Gastroesophageal sphincter (tissue), 4 donors: ENCODE results near the gene FBXW10B. TPM values are rescaled to one million over a fixed set of nuclear protein-coding genes. Genes with fewer than 3 reads are reported as not detected.
"Not testable (repeated sequence)": the region's sequence is repeated elsewhere in the genome, so short reads cannot be mapped to it uniquely, and the experiment has no call there.

Source experiments
- ATAC-seq: fragments of 150-250 bp; one replicate; pipeline ENCODE4 v1.9.1; 2016; ENCODE audit warnings: mild to moderate bottlenecking, moderate library complexity
- H3K27ac ChIP-seq, 4 donors: fragments of 200-600 bp; sonication (generic) in 3 of 4; 1 replicate in 3 of 4; 2 replicates in 1 of 4; pipeline ENCODE4 v1.5.1; 2016 to 2019
- H3K27me3 ChIP-seq: fragments of 200-600 bp; sonication (generic); one replicate; pipeline ENCODE4 v1.5.1; 2019
- H3K36me3 ChIP-seq, 2 donors: fragments of 200-600 bp; sonication (generic); one replicate each; pipeline ENCODE4 v1.5.1; 2019; ENCODE audit warnings: control low read depth in 1 of 2
- H3K4me1 ChIP-seq, 3 donors: fragments of 200-600 bp; sonication (generic); 1 replicate in 2 of 3; 2 replicates in 1 of 3; pipeline ENCODE4 v1.5.1; 2016 to 2019; ENCODE audit warnings: control low read depth in 2 of 3
- H3K4me3 ChIP-seq, 2 donors: fragments of 200-600 bp; sonication (generic); one replicate each; pipeline ENCODE4 v1.5.1; 2019; ENCODE audit warnings: mild to moderate bottlenecking in 1 of 2, moderate library complexity in 1 of 2
- H3K9me3 ChIP-seq, 3 donors: fragments of 200-600 bp; sonication (generic); one replicate each; pipeline ENCODE4 v1.5.1; 2017 to 2019; ENCODE audit warnings: control low read depth in 2 of 3
- EP300 ChIP-seq: sonication (generic); formaldehyde crosslinking; IDR thresholded peaks from one replicate; pipeline ENCODE4 v1.6.1; 2017; ENCODE audit warnings: antibody characterized with exemption, mild to moderate bottlenecking
- POLR2A ChIP-seq, 2 donors: fragments of 450-650 bp; IDR thresholded peaks; one replicate each; pipeline ENCODE4 v1.6.1; 2017; ENCODE audit warnings: antibody characterized with exemption in 2 of 2, mild to moderate bottlenecking in 2 of 2, moderate library complexity in 1 of 2
- POLR2AphosphoS5 ChIP-seq: sonication (generic); formaldehyde crosslinking; IDR thresholded peaks from one replicate; pipeline ENCODE4 v1.6.1; 2017; ENCODE audit warnings: antibody characterized with exemption
- WGBS, 2 donors: methylation state at CpG; one replicate each; pipeline ENCODE4 v1.1.5; 2018; ENCODE audit warnings: low coverage in 1 of 2; 5-methylcytosine and 5-hydroxymethylcytosine counted together
- total RNA-seq, 4 donors: library from RNA; depleted of rRNA; stranded (reverse); fragments of >200 nt; gene quantifications; one replicate each; pipeline ENCODE4 v1.1.0, GENCODE V29; 2016
- TF ChIP-seq, protein P1 (sequence below), 4 experiments: fragments of 200-600 bp in 2 of 4; fragments of 450-650 bp in 2 of 4; sonication (generic) in 1 of 4; IDR thresholded peaks; one replicate each; pipeline ENCODE4 v1.5.1; 2017 to 2019; ENCODE audit warnings: antibody characterized with exemption in 4 of 4, mild to moderate bottlenecking in 2 of 4, moderate library complexity in 2 of 4

Gene FBXW10B
- total RNA-seq, 4 donors from 2014 or later = 0.40 to 0.81 (median 0.66) TPM

GRCh38 chr17:15652960-15653359, 33.5 kb upstream of the FBXW10B start:
- no peak for ATAC-seq
- Histone ChIP-seq H3K9me3 (no peaks in the 10 kb centered on the region), H3K27me3 (no peaks in the 10 kb centered on the region), H3K4me3 (no peak overlapping the region), H3K36me3 (no peaks in the 10 kb centered on the region), H3K27ac (peak overlapping the region in 1 of 4 donors; percentile 16), H3K4me1 (peaks cover 0 to 45% (median 11%) of the 10 kb centered on the region in 3 donors)
- 71% methylated on average over 6 of the region's 6 CpGs; no CpG with 5 or more reads in 1 of the 2 donors for WGBS, 2 donors
- TF ChIP-seq, protein P1, sequence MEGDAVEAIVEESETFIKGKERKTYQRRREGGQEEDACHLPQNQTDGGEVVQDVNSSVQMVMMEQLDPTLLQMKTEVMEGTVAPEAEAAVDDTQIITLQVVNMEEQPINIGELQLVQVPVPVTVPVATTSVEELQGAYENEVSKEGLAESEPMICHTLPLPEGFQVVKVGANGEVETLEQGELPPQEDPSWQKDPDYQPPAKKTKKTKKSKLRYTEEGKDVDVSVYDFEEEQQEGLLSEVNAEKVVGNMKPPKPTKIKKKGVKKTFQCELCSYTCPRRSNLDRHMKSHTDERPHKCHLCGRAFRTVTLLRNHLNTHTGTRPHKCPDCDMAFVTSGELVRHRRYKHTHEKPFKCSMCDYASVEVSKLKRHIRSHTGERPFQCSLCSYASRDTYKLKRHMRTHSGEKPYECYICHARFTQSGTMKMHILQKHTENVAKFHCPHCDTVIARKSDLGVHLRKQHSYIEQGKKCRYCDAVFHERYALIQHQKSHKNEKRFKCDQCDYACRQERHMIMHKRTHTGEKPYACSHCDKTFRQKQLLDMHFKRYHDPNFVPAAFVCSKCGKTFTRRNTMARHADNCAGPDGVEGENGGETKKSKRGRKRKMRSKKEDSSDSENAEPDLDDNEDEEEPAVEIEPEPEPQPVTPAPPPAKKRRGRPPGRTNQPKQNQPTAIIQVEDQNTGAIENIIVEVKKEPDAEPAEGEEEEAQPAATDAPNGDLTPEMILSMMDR (IDR thresholded peaks at IDR 0.05) = no peak
- TF ChIP-seq POLR2AphosphoS5 = no peak
- no peak for TF ChIP-seq EP300
- TF ChIP-seq POLR2A (IDR thresholded peaks at IDR 0.05) = no peak

- H3K27ac ChIP-seq = peak overlapping the region; percentile 60 to 88 (median 82)
- H3K4me1 ChIP-seq = peaks cover 0 to 45% (median 11%) of the 10 kb centered on the region in 3 donors
- H3K4me3 ChIP-seq = peak overlapping the region; percentile 44 to 63
- H3K36me3 ChIP-seq = no peaks in the 10 kb centered on the region
- WGBS, 2 donors = 2 to 4% methylated on average over 2 to 5 of the region's 8 CpGs
- peak; percentile 98 for ATAC-seq
- peak in 1 of 2 donors; percentile 22 for TF ChIP-seq POLR2A (IDR thresholded peaks at IDR 0.05)
- TF ChIP-seq, protein P1 (IDR thresholded peaks at IDR 0.05) = no peak
- TF ChIP-seq POLR2AphosphoS5 = peak; percentile 75
- no peak for TF ChIP-seq EP300
- H3K9me3 ChIP-seq = no peaks in the 10 kb centered on the region
- no peaks in the 10 kb centered on the region for H3K27me3 ChIP-seq
Measured at GRCh38 chr17:15651583-15652110, 32.1 kb upstream of the FBXW10B start.

DNA sequence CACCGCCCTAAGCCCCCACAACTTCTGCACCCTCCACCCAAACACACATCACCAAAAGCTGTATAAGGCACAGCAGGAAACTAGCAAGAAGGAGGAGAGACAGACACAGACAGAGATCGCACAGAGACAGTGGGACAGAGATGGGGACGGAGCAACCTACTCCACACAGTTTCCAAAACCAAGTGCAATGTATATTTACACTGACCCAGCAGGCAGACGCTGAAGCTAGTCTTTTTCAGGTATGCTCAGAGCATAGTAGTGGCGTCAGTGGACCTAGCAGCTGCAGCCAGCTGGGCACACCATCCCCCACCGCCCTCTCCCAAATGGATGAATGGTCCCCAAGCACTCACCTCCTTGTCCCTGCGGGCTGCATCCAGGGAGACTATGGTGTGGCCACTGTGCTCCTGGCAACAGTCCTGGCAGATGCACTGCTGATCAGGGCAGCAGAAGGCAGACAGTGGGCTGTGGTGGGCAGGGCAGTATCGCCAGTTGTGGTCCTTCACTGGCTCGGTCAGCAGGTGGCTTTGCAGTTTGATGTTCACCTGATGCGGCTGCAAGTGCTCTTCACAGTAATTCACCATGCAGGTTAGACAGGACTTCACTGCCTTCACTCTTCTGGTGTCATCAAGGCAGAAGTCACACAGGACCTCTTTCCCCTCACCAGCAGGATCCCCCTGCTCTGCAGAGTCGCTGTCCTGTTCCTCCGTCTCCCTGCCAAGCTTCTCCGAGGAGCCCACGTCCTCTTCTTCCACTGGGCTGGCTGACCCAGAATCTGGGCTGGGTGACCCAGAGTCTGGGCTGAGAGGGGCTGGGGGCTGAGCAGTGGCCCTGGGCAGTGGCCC, 31.5 kb upstream of the FBXW10B start:
- ATAC-seq = peak; percentile 2
- WGBS, 2 donors = 0 to 16% methylated on average over 3 to 8 of the region's 14 CpGs
- peaks cover 0 to 46% (median 13%) of the 10 kb centered on the region in 3 donors for H3K4me1 ChIP-seq

GRCh38 chr17:15649861-15650421, 30.4 kb upstream of the FBXW10B start:
- ATAC-seq = no peak
- peak overlapping the region; percentile 44 to 63 for H3K4me3 ChIP-seq
- peak overlapping the region; percentile 9 to 88 (median 82) for H3K27ac ChIP-seq
- H3K4me1 ChIP-seq = peaks cover 4 to 57% (median 21%) of the 10 kb centered on the region in 3 donors
- H3K36me3 ChIP-seq = no peaks in the 10 kb centered on the region
- H3K9me3 ChIP-seq = no peaks in the 10 kb centered on the region
- H3K27me3 ChIP-seq = no peaks in the 10 kb centered on the region
- 4% methylated on average over 4 of the region's 6 CpGs for WGBS, 2 donors
- peak; percentile 64 for TF ChIP-seq POLR2AphosphoS5
- no peak for TF ChIP-seq EP300

More for the DNA sequence above, 31.5 kb upstream of the FBXW10B start:
- Histone ChIP-seq H3K27ac (peak overlapping the region; percentile 60 to 88 (median 82)), H3K36me3 (no peaks in the 10 kb centered on the region), H3K27me3 (no peaks in the 10 kb centered on the region), H3K9me3 (no peaks in the 10 kb centered on the region), H3K4me3 (peak overlapping the region; percentile 44 to 63)
- TF ChIP-seq POLR2AphosphoS5 (no peak), POLR2A (IDR thresholded peaks at IDR 0.05) (no peak), EP300 (no peak)
- TF ChIP-seq, protein P1 (IDR thresholded peaks at IDR 0.05) = no peak

DNA sequence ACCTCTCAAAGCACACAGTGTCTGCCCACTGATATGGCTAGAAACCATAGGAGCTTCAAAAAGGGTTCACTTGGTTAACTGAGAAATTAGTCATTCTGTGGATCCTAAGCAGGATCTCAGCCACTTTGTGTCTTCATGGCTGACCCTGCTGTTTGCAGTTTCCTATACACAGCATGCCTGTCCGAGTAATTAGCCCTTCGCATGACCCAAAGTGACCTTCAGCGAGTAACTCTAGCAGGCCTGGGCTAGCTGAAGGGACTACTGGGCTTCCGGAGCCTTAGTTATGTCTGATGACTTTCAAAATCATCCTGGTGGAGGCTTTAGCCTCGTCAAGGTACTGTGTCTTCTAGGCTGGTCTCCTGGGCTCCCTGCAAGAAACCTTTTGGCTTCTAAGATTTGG, 28.9 kb upstream of the FBXW10B start:
- H3K9me3 ChIP-seq = no peaks in the 10 kb centered on the region
- no peaks in the 10 kb centered on the region for H3K27me3 ChIP-seq
- H3K36me3 ChIP-seq = no peaks in the 10 kb centered on the region
- 56% methylated on average over 3 of the region's 5 CpGs; no CpG with 5 or more reads in 1 of the 2 donors for WGBS, 2 donors
- H3K27ac ChIP-seq = peak overlapping the region in 3 of 4 donors; percentile 82 to 88 (median 83)
- H3K4me3 ChIP-seq = peak overlapping the region in 1 of 2 donors; percentile 63
- peaks cover 4 to 58% (median 21%) of the 10 kb centered on the region in 3 donors for H3K4me1 ChIP-seq
- no peak for ATAC-seq
- TF ChIP-seq POLR2AphosphoS5 (no peak), EP300 (no peak)
- TF ChIP-seq, protein P1 (IDR thresholded peaks at IDR 0.05) = no peak

DNA sequence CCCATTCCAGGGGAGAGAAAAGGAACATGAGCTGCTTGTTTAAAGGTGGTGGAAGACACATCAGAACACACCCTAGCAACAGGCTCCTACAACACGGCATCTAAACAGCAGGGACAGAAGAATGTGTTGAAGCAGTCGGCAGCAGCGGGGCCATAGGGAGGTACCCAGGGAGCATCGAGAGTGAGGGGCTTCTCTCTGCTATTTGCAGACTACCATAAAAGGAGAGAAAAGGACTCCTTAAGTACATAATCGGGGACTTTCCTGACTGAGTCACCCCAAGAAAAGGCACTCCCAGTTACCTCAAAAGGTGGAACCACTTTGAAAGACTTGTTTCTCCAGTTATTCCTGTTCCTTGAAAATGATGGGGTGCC, 26.4 kb upstream of the FBXW10B start:
- H3K9me3 ChIP-seq, H3K4me3 ChIP-seq, H3K36me3 ChIP-seq, H3K27me3 ChIP-seq: not testable (repeated sequence)
- Histone ChIP-seq H3K27ac (peak overlapping the region; percentile 79 to 89 (median 86)), H3K4me1 (peaks cover 4 to 41% (median 19%) of the 10 kb centered on the region in 3 donors)
- ATAC-seq = peak; percentile 60
- WGBS, 2 donors = 16 to 20% methylated on average over 4 to 5 of the region's 5 CpGs

DNA sequence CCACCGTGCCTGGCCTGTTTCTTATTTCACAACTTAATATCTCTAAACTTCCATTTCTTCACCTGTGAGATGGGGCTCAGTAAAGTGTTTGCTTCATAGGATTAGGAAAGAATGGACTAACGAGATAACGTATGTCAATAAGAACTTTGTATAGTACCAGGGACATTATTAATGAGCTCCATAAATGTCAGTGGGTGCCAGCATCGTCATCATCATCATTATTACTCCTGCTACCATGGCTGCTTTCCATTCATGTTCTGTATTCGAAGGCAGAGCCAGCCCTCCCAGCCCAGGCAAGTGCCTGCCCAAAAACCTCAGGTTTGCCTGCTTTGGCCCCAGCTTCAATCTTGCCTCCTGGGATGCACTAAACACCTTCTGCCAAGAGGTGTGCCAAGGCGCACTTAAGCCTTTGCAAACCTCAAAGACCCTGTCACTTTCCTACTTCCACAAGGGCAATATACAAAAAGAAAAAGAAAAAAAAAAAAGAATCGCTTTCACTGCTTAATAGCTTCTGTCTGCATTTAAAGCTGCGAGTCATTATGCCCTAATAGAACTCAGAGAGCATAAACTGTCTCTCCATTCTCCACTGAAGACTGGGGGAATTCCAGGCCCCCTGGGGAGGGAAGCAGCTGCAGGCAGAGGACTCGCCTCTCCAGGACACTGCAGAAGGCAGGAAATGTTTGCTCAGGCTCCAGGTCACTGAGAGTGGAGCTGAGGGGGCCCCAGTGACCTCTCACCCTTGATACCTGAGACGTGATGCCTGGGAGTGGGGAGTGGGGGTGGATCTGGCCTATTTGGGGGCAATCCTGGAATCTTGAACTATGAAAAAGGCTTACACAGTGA, 25.8 kb upstream of the FBXW10B start:
- H3K36me3 ChIP-seq, H3K27me3 ChIP-seq, H3K4me3 ChIP-seq, H3K9me3 ChIP-seq: not testable (repeated sequence)
- Histone ChIP-seq H3K4me1 (peaks cover 4 to 35% (median 15%) of the 10 kb centered on the region in 3 donors), H3K27ac (peak overlapping the region; percentile 79 to 89 (median 86))
- ATAC-seq = peak; percentile 13
- 15 to 31% methylated on average over 5 to 6 of the region's 10 CpGs for WGBS, 2 donors
